Cardiac septum (tissue), 1 donor: ENCODE data around the gene SELENOH. TPM values are rescaled to one million over a fixed set of nuclear protein-coding genes. Genes with fewer than 3 reads are reported as not detected.

ENCODE experiments used
- DNase-seq: peaks from one replicate; pipeline ENCODE4 v3.0.0-alpha.2; 2020; ENCODE audit warnings: low spot score
- intact Hi-C: fragments of 100-400 bp; cut with DNase I; formaldehyde crosslinking; loops from one replicate; pipeline ENCODE4 v1.14.0; 2022
- total RNA-seq: library from RNA; stranded (reverse); fragmentation: NEBNext Ultra II Directional; extraction: Animal tissue kit (Norgen Biotek cat#: 25700); gene quantifications from one replicate; pipeline ENCODE4 v1.2.1, GENCODE V29; 2021
- donor health status: DM: no; HTN: no; CAD: no.

SELENOH gene
- total RNA-seq, 1 donor from 2014 or later = 85.5 TPM

GRCh38 chr11:57776577-57777210 lies 35.4 kb downstream of the SELENOH start:
- DNase-seq = no peak
- intact Hi-C loops = no loop called here

- no peak for DNase-seq
- intact Hi-C loops = loop anchor here (2.0 kb wide), 3 partner anchors 15 to 35 kb away; no protein-coding TSS in a partner anchor
These were observed 36.7 kb downstream of the SELENOH start for GRCh38 chr11:57777969-57778317.

GRCh38 chr11:57778318-57779037 lies 37.2 kb downstream of the SELENOH start:
- peak; percentile 93 for DNase-seq
- intact Hi-C loops = loop anchor here (2.0 kb wide), 3 partner anchors 14 to 36 kb away; no protein-coding TSS in a partner anchor

- no peak for DNase-seq
- intact Hi-C loops = loop anchor here (2.0 kb wide), 3 partner anchors 14 to 36 kb away; no protein-coding TSS in a partner anchor
These were observed 38.0 kb downstream of the SELENOH start for GRCh38 chr11:57779276-57779675.

GRCh38 chr11:57781529-57781943 lies 40.2 kb downstream of the SELENOH start:
- intact Hi-C loops = no loop called here
- DNase-seq = no peak

GRCh38 chr11:57785072-57785471 lies 43.8 kb downstream of the SELENOH start:
- no peak for DNase-seq
- intact Hi-C loops = no loop called here

GRCh38 chr11:57786436-57786835 lies 45.1 kb downstream of the SELENOH start:
- intact Hi-C loops = no loop called here
- no peak for DNase-seq

GRCh38 chr11:57787006-57787604 lies 45.8 kb downstream of the SELENOH start:
- intact Hi-C loops = no loop called here
- no peak for DNase-seq

- no peak for DNase-seq
- intact Hi-C loops = no loop called here
These were observed 46.8 kb downstream of the SELENOH start for GRCh38 chr11:57787920-57788702.

- intact Hi-C loops = no loop called here
- DNase-seq = no peak
These were observed 47.4 kb downstream of the SELENOH start for GRCh38 chr11:57788703-57789088.

- intact Hi-C loops = loop anchor here (2.0 kb wide), 1 partner anchor 13 kb away; no protein-coding TSS in a partner anchor
- no peak for DNase-seq
These were observed 50.2 kb downstream of the SELENOH start for GRCh38 chr11:57791321-57792059.

- intact Hi-C loops = loop anchor here (2.0 kb wide), 1 partner anchor 13 kb away; no protein-coding TSS in a partner anchor
- peak; percentile 90 for DNase-seq
These were observed 50.8 kb downstream of the SELENOH start for GRCh38 chr11:57792060-57792541.

- DNase-seq = no peak
- intact Hi-C loops = loop anchor here (2.0 kb wide), 1 partner anchor 14 kb away; no protein-coding TSS in a partner anchor
These were observed 51.6 kb downstream of the SELENOH start for GRCh38 chr11:57792870-57793269.

Other genes starting within 250 kb of the SELENOH start
- gene SLC43A1, start 225.8 kb upstream of the SELENOH start, total RNA-seq = 2.0 TPM
- 71.6 TPM for gene TIMM10, start 210.7 kb upstream of the SELENOH start, total RNA-seq
- gene SMTNL1, start 203.9 kb upstream of the SELENOH start, total RNA-seq = not detected
- 15.8 TPM for gene UBE2L6, start 173.8 kb upstream of the SELENOH start, total RNA-seq
- gene SERPING1, start 143.8 kb upstream of the SELENOH start, total RNA-seq = 90.0 TPM
- gene YPEL4, start 91.6 kb upstream of the SELENOH start, total RNA-seq = 0.59 TPM
- gene CLP1, start 83.7 kb upstream of the SELENOH start, total RNA-seq = 5.8 TPM
- gene ZDHHC5, start 73.4 kb upstream of the SELENOH start, total RNA-seq = 43.4 TPM
- 9.9 TPM for gene MED19, start 29.3 kb upstream of the SELENOH start, total RNA-seq
- 56.7 TPM for gene TMX2, start 28.9 kb upstream of the SELENOH start, total RNA-seq
- gene BTBD18, start 10.3 kb downstream of the SELENOH start, total RNA-seq = not detected
- 73.8 TPM for gene CTNND1, start 20.3 kb downstream of the SELENOH start, total RNA-seq